Measurements from ENCODE around the gene DGLUCY. TPM values are rescaled to one million over a fixed set of nuclear protein-coding genes. Genes with fewer than 3 reads are reported as not detected.

DGLUCY gene
- polyA plus RNA-seq, 3 donors: 54.9 to 88.4 (median 66.0) TPM

GRCh38 chr14:91125271-91125660, 11.4 kb downstream of the DGLUCY start:
- 50% methylated on average over 5 of the region's 7 CpGs for WGBS (ENCODE audit: insufficient coverage)
- no peak overlapping the region for H2AFZ ChIP-seq (ENCODE audit: insufficient read depth, low read depth, low read length, poor library complexity, severe bottlenecking)
- no peak overlapping the region for H3K4me3 Mint-ChIP-seq
- peak in 2 of 3 donors; percentile 21 to 32 for DNase-seq
- H3K4me2 ChIP-seq (replicated peaks; ENCODE audit: extremely low read depth, low read length, poor library complexity, severe bottlenecking): no peak overlapping the region
- no peak overlapping the region for H3K9ac ChIP-seq (ENCODE audit: insufficient read depth, low read length, poor library complexity, severe bottlenecking)
- intact Hi-C loops (cut with micrococcal nuclease): no loop called here
- H3K27me3 Mint-ChIP-seq (ENCODE audit: low read depth in 3 of 3): peaks cover 0 to 2% (median 0%) of the 10 kb centered on the region in 3 donors
- peaks cover 0 to 3% (median 0%) of the 10 kb centered on the region in 7 donors for H3K9me3 Mint-ChIP-seq
- H3K9me3 ChIP-seq (replicated peaks in 1 of 2; ENCODE audit: control insufficient read depth in 1 of 2, insufficient read depth in 1 of 2, low read length in 2 of 2): no peaks in the 10 kb centered on the region
- no peak for TF ChIP-seq CTCF (IDR thresholded peaks at IDR 0.05)
- H3K27me3 ChIP-seq (ENCODE audit: control insufficient read depth in 2 of 2, insufficient read depth in 2 of 2, low read length in 2 of 2): no peaks in the 10 kb centered on the region
- peaks cover 86% of the 10 kb centered on the region for H4K20me1 ChIP-seq (ENCODE audit: insufficient read depth, low read length)
- peaks cover 30 to 40% of the 10 kb centered on the region in 2 donors for H3K4me1 ChIP-seq (ENCODE audit: control insufficient read depth in 1 of 2, insufficient read depth in 2 of 2, low read length in 2 of 2)
- peaks cover 6 to 48% of the 10 kb centered on the region in 2 donors for H3K36me3 ChIP-seq (replicated peaks in 1 of 2; ENCODE audit: control insufficient read depth in 1 of 2, insufficient read depth in 2 of 2, low read length in 2 of 2)
- peaks cover 74% of the 10 kb centered on the region for H3K79me2 ChIP-seq (ENCODE audit: insufficient read depth, low read length)
- H3K36me3 Mint-ChIP-seq: peaks cover 31 to 50% of the 10 kb centered on the region in 2 donors
- peaks cover 64% of the 10 kb centered on the region for H3K4me1 Mint-ChIP-seq
- H3K27ac Mint-ChIP-seq: peak overlapping the region; percentile 26 to 85 (median 53)
- H3K27ac ChIP-seq (ENCODE audit: low read depth in 1 of 2, low read length in 2 of 2): peak overlapping the region in 1 of 2 donors; percentile 15
- H3K4me3 ChIP-seq (replicated peaks in 1 of 3; ENCODE audit: low read depth in 2 of 3, low read length in 3 of 3): no peak overlapping the region

- no peak overlapping the region for H2AFZ ChIP-seq (ENCODE audit: insufficient read depth, low read depth, low read length, poor library complexity, severe bottlenecking)
- Mint-ChIP-seq H3K36me3 (peaks cover 29 to 49% of the 10 kb centered on the region in 2 donors), H3K27me3 (ENCODE audit: low read depth in 3 of 3) (peaks cover 0 to 2% (median 0%) of the 10 kb centered on the region in 3 donors), H3K27ac (peak overlapping the region in 4 of 7 donors; percentile 39 to 85 (median 54)), H3K4me1 (peaks cover 60% of the 10 kb centered on the region), H3K4me3 (no peak overlapping the region), H3K9me3 (peaks cover 0 to 3% (median 0%) of the 10 kb centered on the region in 7 donors)
- peaks cover 86% of the 10 kb centered on the region for H4K20me1 ChIP-seq (ENCODE audit: insufficient read depth, low read length)
- H3K9me3 ChIP-seq (replicated peaks in 1 of 2; ENCODE audit: control insufficient read depth in 1 of 2, insufficient read depth in 1 of 2, low read length in 2 of 2): no peaks in the 10 kb centered on the region
- intact Hi-C loops (cut with micrococcal nuclease): no loop called here
- no peaks in the 10 kb centered on the region for H3K27me3 ChIP-seq (ENCODE audit: control insufficient read depth in 2 of 2, insufficient read depth in 2 of 2, low read length in 2 of 2)
- peaks cover 10 to 49% of the 10 kb centered on the region in 2 donors for H3K36me3 ChIP-seq (replicated peaks in 1 of 2; ENCODE audit: control insufficient read depth in 1 of 2, insufficient read depth in 2 of 2, low read length in 2 of 2)
- no peak overlapping the region for H3K4me2 ChIP-seq (replicated peaks; ENCODE audit: extremely low read depth, low read length, poor library complexity, severe bottlenecking)
- H3K79me2 ChIP-seq (ENCODE audit: insufficient read depth, low read length): peaks cover 70% of the 10 kb centered on the region
- H3K4me3 ChIP-seq (replicated peaks in 1 of 3; ENCODE audit: low read depth in 2 of 3, low read length in 3 of 3): no peak overlapping the region
- TF ChIP-seq CTCF (IDR thresholded peaks at IDR 0.05): no peak
- H3K4me1 ChIP-seq (ENCODE audit: control insufficient read depth in 1 of 2, insufficient read depth in 2 of 2, low read length in 2 of 2): peaks cover 30 to 40% of the 10 kb centered on the region in 2 donors
- WGBS (ENCODE audit: insufficient coverage): no CpG with 5 or more reads among the region's 4 CpGs
- H3K9ac ChIP-seq (ENCODE audit: insufficient read depth, low read length, poor library complexity, severe bottlenecking): no peak overlapping the region
- H3K27ac ChIP-seq (ENCODE audit: low read depth in 1 of 2, low read length in 2 of 2): no peak overlapping the region
- DNase-seq: no peak
These were observed 11.9 kb downstream of the DGLUCY start for GRCh38 chr14:91125801-91126200.
